Stimulated activated memory B cell treated with anti-CD40 and anti-IgM and Interleukin-4, amounts not matched to agents 10 μg/mL and 1 μg/mL and 100 μg/mL, for 72 hours (primary cell): ENCODE data around the gene SLC28A1.

Experiments
- ATAC-seq: fragments of 150-1000 bp; cut with Tn5 transposase; 2 replicates; pipeline ENCODE4 v1.10.0; 2021
- H3K27ac Mint-ChIP-seq: one replicate; pipeline ENCODE4 v1.8.0; 2022; ENCODE audit warnings: mild to moderate bottlenecking, mixed read lengths
- H3K27me3 Mint-ChIP-seq: one replicate; pipeline ENCODE4 v1.8.0; 2022; ENCODE audit warnings: mixed read lengths
- H3K36me3 Mint-ChIP-seq: one replicate; pipeline ENCODE4 v1.8.0; 2022; ENCODE audit warnings: mixed read lengths
- H3K4me1 Mint-ChIP-seq: one replicate; pipeline ENCODE4 v1.8.0; 2022; ENCODE audit warnings: mixed read lengths
- H3K4me3 Mint-ChIP-seq: one replicate; pipeline ENCODE4 v1.8.0; 2022; ENCODE audit warnings: mild to moderate bottlenecking, moderate library complexity, mixed read lengths
- H3K9me3 Mint-ChIP-seq: one replicate; pipeline ENCODE4 v1.8.0; 2022; ENCODE audit warnings: mixed read lengths

SLC28A1 gene

GRCh38 chr15:84855765-84856164 lies 28.7 kb upstream of the SLC28A1 start:
- Mint-ChIP-seq H3K27me3 (no peaks in the 10 kb centered on the region), H3K4me3 (no peak overlapping the region), H3K36me3 (no peaks in the 10 kb centered on the region), H3K27ac (no peak overlapping the region), H3K4me1 (peaks cover 8% of the 10 kb centered on the region), H3K9me3 (no peaks in the 10 kb centered on the region)
- ATAC-seq, result no peak

GRCh38 chr15:84856731-84857417 lies 27.6 kb upstream of the SLC28A1 start:
- H3K4me3 Mint-ChIP-seq, result no peak overlapping the region
- H3K9me3 Mint-ChIP-seq, result no peaks in the 10 kb centered on the region
- no peaks in the 10 kb centered on the region for H3K27me3 Mint-ChIP-seq
- H3K27ac Mint-ChIP-seq, result no peak overlapping the region
- H3K36me3 Mint-ChIP-seq, result no peaks in the 10 kb centered on the region
- H3K4me1 Mint-ChIP-seq, result peaks cover 8% of the 10 kb centered on the region
- no peak for ATAC-seq

GRCh38 chr15:84857418-84858004 lies 27.0 kb upstream of the SLC28A1 start:
- H3K4me3 Mint-ChIP-seq, result no peak overlapping the region
- ATAC-seq, result peak; percentile 28
- H3K4me1 Mint-ChIP-seq, result peaks cover 8% of the 10 kb centered on the region
- no peaks in the 10 kb centered on the region for H3K36me3 Mint-ChIP-seq
- H3K27me3 Mint-ChIP-seq, result no peaks in the 10 kb centered on the region
- H3K27ac Mint-ChIP-seq, result no peak overlapping the region
- no peaks in the 10 kb centered on the region for H3K9me3 Mint-ChIP-seq

- ATAC-seq, result peak; percentile 18
- H3K4me1 Mint-ChIP-seq, result peaks cover 8% of the 10 kb centered on the region
- H3K9me3 Mint-ChIP-seq, result no peaks in the 10 kb centered on the region
- H3K27ac Mint-ChIP-seq, result no peak overlapping the region
- no peaks in the 10 kb centered on the region for H3K27me3 Mint-ChIP-seq
- no peak overlapping the region for H3K4me3 Mint-ChIP-seq
- H3K36me3 Mint-ChIP-seq, result no peaks in the 10 kb centered on the region
Measured at GRCh38 chr15:84858231-84858630, 26.2 kb upstream of the SLC28A1 start.

- ATAC-seq, result no peak
- Mint-ChIP-seq H3K27ac (no peak overlapping the region), H3K4me3 (no peak overlapping the region), H3K36me3 (no peaks in the 10 kb centered on the region), H3K9me3 (no peaks in the 10 kb centered on the region), H3K4me1 (peaks cover 8% of the 10 kb centered on the region), H3K27me3 (no peaks in the 10 kb centered on the region)
Measured at GRCh38 chr15:84859144-84859543, 25.3 kb upstream of the SLC28A1 start.

- Mint-ChIP-seq H3K4me1 (peaks cover 7% of the 10 kb centered on the region), H3K9me3 (no peaks in the 10 kb centered on the region), H3K4me3 (no peak overlapping the region), H3K27ac (no peak overlapping the region), H3K27me3 (no peaks in the 10 kb centered on the region), H3K36me3 (no peaks in the 10 kb centered on the region)
- ATAC-seq, result no peak
Measured at GRCh38 chr15:84859651-84860050, 24.8 kb upstream of the SLC28A1 start.

GRCh38 chr15:84861781-84862180 lies 22.7 kb upstream of the SLC28A1 start:
- H3K4me1 Mint-ChIP-seq, result no peaks in the 10 kb centered on the region
- H3K27ac Mint-ChIP-seq, result no peak overlapping the region
- ATAC-seq, result no peak
- no peaks in the 10 kb centered on the region for H3K36me3 Mint-ChIP-seq
- no peaks in the 10 kb centered on the region for H3K9me3 Mint-ChIP-seq
- no peak overlapping the region for H3K4me3 Mint-ChIP-seq
- H3K27me3 Mint-ChIP-seq, result no peaks in the 10 kb centered on the region

- no peaks in the 10 kb centered on the region for H3K4me1 Mint-ChIP-seq
- no peak for ATAC-seq
- no peaks in the 10 kb centered on the region for H3K36me3 Mint-ChIP-seq
- no peak overlapping the region for H3K27ac Mint-ChIP-seq
- no peak overlapping the region for H3K4me3 Mint-ChIP-seq
- no peaks in the 10 kb centered on the region for H3K9me3 Mint-ChIP-seq
- H3K27me3 Mint-ChIP-seq, result no peaks in the 10 kb centered on the region
Measured at GRCh38 chr15:84862214-84862975, 22.1 kb upstream of the SLC28A1 start.

- Mint-ChIP-seq H3K36me3 (no peaks in the 10 kb centered on the region), H3K27ac (no peak overlapping the region), H3K9me3 (no peaks in the 10 kb centered on the region), H3K4me1 (no peaks in the 10 kb centered on the region), H3K4me3 (no peak overlapping the region), H3K27me3 (no peaks in the 10 kb centered on the region)
- ATAC-seq, result no peak
Measured at GRCh38 chr15:84863565-84864443, 20.7 kb upstream of the SLC28A1 start.

GRCh38 chr15:84864444-84864795 lies 20.0 kb upstream of the SLC28A1 start:
- Mint-ChIP-seq H3K27ac (no peak overlapping the region), H3K4me3 (no peak overlapping the region), H3K27me3 (no peaks in the 10 kb centered on the region), H3K36me3 (no peaks in the 10 kb centered on the region), H3K4me1 (no peaks in the 10 kb centered on the region), H3K9me3 (no peaks in the 10 kb centered on the region)
- ATAC-seq, result no peak

GRCh38 chr15:84865074-84865569 lies 19.3 kb upstream of the SLC28A1 start:
- H3K36me3 Mint-ChIP-seq, result no peaks in the 10 kb centered on the region
- no peaks in the 10 kb centered on the region for H3K27me3 Mint-ChIP-seq
- no peak for ATAC-seq
- H3K9me3 Mint-ChIP-seq, result no peaks in the 10 kb centered on the region
- H3K4me1 Mint-ChIP-seq, result no peaks in the 10 kb centered on the region
- no peak overlapping the region for H3K4me3 Mint-ChIP-seq
- H3K27ac Mint-ChIP-seq, result no peak overlapping the region

- H3K27ac Mint-ChIP-seq, result no peak overlapping the region
Measured at GRCh38 chr15:84868037-84868880, 16.2 kb upstream of the SLC28A1 start.

GRCh38 chr15:84869510-84869909 lies 15.0 kb upstream of the SLC28A1 start:
- Mint-ChIP-seq H3K27ac (no peak overlapping the region), H3K9me3 (no peaks in the 10 kb centered on the region), H3K36me3 (no peaks in the 10 kb centered on the region), H3K27me3 (no peaks in the 10 kb centered on the region), H3K4me1 (no peaks in the 10 kb centered on the region), H3K4me3 (no peak overlapping the region)
- no peak for ATAC-seq

More at GRCh38 chr15:84868037-84868880, 16.2 kb upstream of the SLC28A1 start:
- H3K4me3 Mint-ChIP-seq, result no peak overlapping the region
- H3K9me3 Mint-ChIP-seq, result no peaks in the 10 kb centered on the region
- no peaks in the 10 kb centered on the region for H3K27me3 Mint-ChIP-seq
- no peaks in the 10 kb centered on the region for H3K36me3 Mint-ChIP-seq
- ATAC-seq, result no peak
- H3K4me1 Mint-ChIP-seq, result no peaks in the 10 kb centered on the region

- Mint-ChIP-seq H3K4me1 (no peaks in the 10 kb centered on the region), H3K36me3 (no peaks in the 10 kb centered on the region), H3K27me3 (no peaks in the 10 kb centered on the region), H3K4me3 (no peak overlapping the region), H3K27ac (no peak overlapping the region), H3K9me3 (no peaks in the 10 kb centered on the region)
- no peak for ATAC-seq
Measured at GRCh38 chr15:84871428-84871985, 13.0 kb upstream of the SLC28A1 start.
